ENCODE results near the gene SLC20A1. TPM values are rescaled to one million over a fixed set of nuclear protein-coding genes. Genes with fewer than 3 reads are reported as not detected.

Gene SLC20A1
- total and polyA plus RNA-seq, 2 experiments from 2014 or later: 135 to 191 TPM

GRCh38 chr2:112688086-112688880, 42.5 kb downstream of the SLC20A1 start:
- H3F3A ChIP-seq (ENCODE audit: insufficient read depth): peaks cover 13% of the 10 kb centered on the region
- no peak overlapping the region for H2AFZ ChIP-seq
- H3K9me2 ChIP-seq (ENCODE audit: insufficient read depth): no peaks in the 10 kb centered on the region
- TF ChIP-seq EZH2phosphoT487 (IDR thresholded peaks at IDR 0.05; ENCODE audit: insufficient read depth, low read depth): no peak
- TF ChIP-seq EZH2 (IDR thresholded peaks at IDR 0.05; ENCODE audit: insufficient read depth, poor library complexity, severe bottlenecking): no peak
- peak; percentile 36 for DNase-seq
- no peak overlapping the region for H3K4me2 ChIP-seq (ENCODE audit: unreplicated experiment)
- WGBS, 2 experiments (ENCODE audit: low coverage in 1 of 2, low lambda C conversion rate in 2 of 2, missing lambda C conversion rate in 2 of 2): 86 to 90% methylated on average over 14 of the region's 14 CpGs
- no peak overlapping the region for H3K4me3 ChIP-seq
- H3K9ac ChIP-seq: no peak overlapping the region
- in situ Hi-C loops (cut with MboI): no loop called here
- H3K27ac ChIP-seq: no peak overlapping the region
- no peaks in the 10 kb centered on the region for H3K9me3 ChIP-seq (ENCODE audit: low read depth)
- H3K79me2 ChIP-seq (ENCODE audit: insufficient read depth): no peaks in the 10 kb centered on the region
- no peaks in the 10 kb centered on the region for H3K27me3 ChIP-seq (replicated peaks; ENCODE audit: insufficient read depth)
- peaks cover 22% of the 10 kb centered on the region for H3K4me1 ChIP-seq (ENCODE audit: insufficient read depth)
- no peaks in the 10 kb centered on the region for H3K36me3 ChIP-seq (ENCODE audit: low read depth)
- no peaks in the 10 kb centered on the region for H4K20me1 ChIP-seq (ENCODE audit: insufficient read depth)

DNA sequence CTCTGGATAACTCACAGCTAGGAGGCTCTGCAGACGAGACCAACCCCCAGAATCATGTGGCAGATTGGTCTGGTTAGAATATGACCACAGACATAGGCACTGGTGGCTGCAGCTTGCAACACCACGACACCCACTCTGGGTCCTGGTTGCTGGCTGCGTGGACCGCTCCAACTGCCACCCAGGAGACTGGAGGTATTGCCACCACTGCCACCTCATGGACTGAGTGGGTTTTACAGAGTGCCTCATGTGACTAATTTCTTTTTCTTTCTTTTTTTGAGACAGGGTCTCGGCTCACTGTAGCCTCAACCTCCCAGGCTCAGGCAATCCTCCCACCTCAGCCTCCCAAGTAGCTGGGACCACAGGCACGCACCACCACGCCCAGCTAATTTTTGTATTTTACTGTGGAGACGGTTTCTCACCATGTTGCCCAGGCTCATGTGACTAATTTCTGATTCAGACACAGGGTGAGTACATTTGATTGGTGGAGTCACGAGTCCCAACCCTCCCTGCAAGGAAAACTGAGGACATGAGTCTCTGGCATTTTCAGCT, 45.2 kb downstream of the SLC20A1 start:
- TF ChIP-seq EZH2phosphoT487 (IDR thresholded peaks at IDR 0.05; ENCODE audit: insufficient read depth, low read depth): no peak
- no peak for TF ChIP-seq EZH2 (IDR thresholded peaks at IDR 0.05; ENCODE audit: insufficient read depth, poor library complexity, severe bottlenecking)
- no peak overlapping the region for H3K4me3 ChIP-seq
- peaks cover 24% of the 10 kb centered on the region for H3K4me1 ChIP-seq (ENCODE audit: insufficient read depth)
- peak overlapping the region; percentile 22 for H3K9ac ChIP-seq
- DNase-seq: peak; percentile 82
- peak overlapping the region; percentile 51 for H2AFZ ChIP-seq
- H3F3A ChIP-seq (ENCODE audit: insufficient read depth): peaks cover 13% of the 10 kb centered on the region
- no peak overlapping the region for H3K4me2 ChIP-seq (ENCODE audit: unreplicated experiment)
- WGBS, 2 experiments (ENCODE audit: low coverage in 1 of 2, low lambda C conversion rate in 2 of 2, missing lambda C conversion rate in 2 of 2): 30 to 33% methylated on average over 9 of the region's 9 CpGs
- no peaks in the 10 kb centered on the region for H3K9me2 ChIP-seq (ENCODE audit: insufficient read depth)
- H4K20me1 ChIP-seq (ENCODE audit: insufficient read depth): no peaks in the 10 kb centered on the region
- H3K79me2 ChIP-seq (ENCODE audit: insufficient read depth): no peaks in the 10 kb centered on the region
- H3K27me3 ChIP-seq (replicated peaks; ENCODE audit: insufficient read depth): no peaks in the 10 kb centered on the region
- peak overlapping the region; percentile 89 for H3K27ac ChIP-seq
- no peaks in the 10 kb centered on the region for H3K9me3 ChIP-seq (ENCODE audit: low read depth)
- in situ Hi-C loops (cut with MboI): no loop called here
- no peaks in the 10 kb centered on the region for H3K36me3 ChIP-seq (ENCODE audit: low read depth)

DNA sequence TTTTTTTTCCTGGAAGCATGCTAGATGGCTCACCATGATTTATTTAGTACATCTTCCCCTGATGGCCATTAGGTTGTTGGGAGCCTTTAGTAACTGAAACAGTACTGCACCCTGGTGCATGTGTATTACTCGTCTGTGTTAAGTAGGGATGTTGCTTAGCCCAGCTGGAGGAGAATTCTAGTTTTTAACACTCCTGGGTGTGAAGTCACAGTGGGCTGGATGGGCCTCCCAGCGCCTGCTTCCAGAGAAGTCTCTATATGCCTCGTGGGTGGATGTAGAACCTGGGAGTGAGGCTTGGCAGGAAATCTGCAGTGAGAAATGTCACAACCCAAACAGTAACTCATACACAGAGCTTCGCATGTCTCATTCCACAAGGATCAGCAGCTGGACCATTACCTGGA, 46.1 kb downstream of the SLC20A1 start:
- Histone ChIP-seq H4K20me1 (ENCODE audit: insufficient read depth) (no peaks in the 10 kb centered on the region), H2AFZ (no peak overlapping the region), H3F3A (ENCODE audit: insufficient read depth) (peaks cover 13% of the 10 kb centered on the region), H3K4me2 (ENCODE audit: unreplicated experiment) (peak overlapping the region; percentile 38), H3K4me3 (no peak overlapping the region), H3K27ac (peak overlapping the region; percentile 89), H3K79me2 (ENCODE audit: insufficient read depth) (no peaks in the 10 kb centered on the region), H3K9ac (peak overlapping the region; percentile 74), H3K27me3 (replicated peaks; ENCODE audit: insufficient read depth) (no peaks in the 10 kb centered on the region), H3K9me3 (ENCODE audit: low read depth) (no peaks in the 10 kb centered on the region), H3K9me2 (ENCODE audit: insufficient read depth) (no peaks in the 10 kb centered on the region), H3K4me1 (ENCODE audit: insufficient read depth) (peaks cover 24% of the 10 kb centered on the region), H3K36me3 (ENCODE audit: low read depth) (no peaks in the 10 kb centered on the region)
- in situ Hi-C loops (cut with MboI): no loop called here
- DNase-seq: peak; percentile 53
- TF ChIP-seq EZH2 (IDR thresholded peaks at IDR 0.05; ENCODE audit: insufficient read depth, poor library complexity, severe bottlenecking) (no peak), EZH2phosphoT487 (IDR thresholded peaks at IDR 0.05; ENCODE audit: insufficient read depth, low read depth) (no peak)
- 40 to 52% methylated on average over 4 of the region's 4 CpGs for WGBS, 2 experiments (ENCODE audit: low coverage in 1 of 2, low lambda C conversion rate in 2 of 2, missing lambda C conversion rate in 2 of 2)

- Histone ChIP-seq H3K9me2 (ENCODE audit: insufficient read depth) (no peaks in the 10 kb centered on the region), H3K27ac (peak overlapping the region; percentile 89), H3K4me3 (no peak overlapping the region), H3F3A (ENCODE audit: insufficient read depth) (peaks cover 13% of the 10 kb centered on the region), H3K36me3 (ENCODE audit: low read depth) (no peaks in the 10 kb centered on the region), H4K20me1 (ENCODE audit: insufficient read depth) (no peaks in the 10 kb centered on the region), H3K9ac (peak overlapping the region; percentile 74), H3K9me3 (ENCODE audit: low read depth) (no peaks in the 10 kb centered on the region), H3K4me1 (ENCODE audit: insufficient read depth) (peaks cover 24% of the 10 kb centered on the region), H3K79me2 (ENCODE audit: insufficient read depth) (no peaks in the 10 kb centered on the region), H3K27me3 (replicated peaks; ENCODE audit: insufficient read depth) (no peaks in the 10 kb centered on the region), H2AFZ (peak overlapping the region; percentile 41), H3K4me2 (ENCODE audit: unreplicated experiment) (peak overlapping the region; percentile 48)
- in situ Hi-C loops (cut with MboI): no loop called here
- DNase-seq: peak; percentile 97
- TF ChIP-seq EZH2 (IDR thresholded peaks at IDR 0.05; ENCODE audit: insufficient read depth, poor library complexity, severe bottlenecking) (no peak), EZH2phosphoT487 (IDR thresholded peaks at IDR 0.05; ENCODE audit: insufficient read depth, low read depth) (no peak)
- WGBS, 2 experiments (ENCODE audit: low coverage in 1 of 2, low lambda C conversion rate in 2 of 2, missing lambda C conversion rate in 2 of 2): 2 to 3% methylated on average over 5 of the region's 5 CpGs
Observed at GRCh38 chr2:112692495-112692911, 46.8 kb downstream of the SLC20A1 start.

Measured in GM23248 (cell line).